Choroid plexus epithelial cell (primary cell): ENCODE measurements around the gene NKX1-2.
A peak's percentile ranks its signal among the peaks of the same experiment; 100 is the strongest.

Source experiments
- DNase-seq: peaks from one replicate; pipeline ENCODE4 v3.0.0-alpha.2; 2010; ENCODE audit warnings: low read depth
- H3K4me3 ChIP-seq: 2 replicates; pipeline ENCODE4 v1.5.1; 2011; ENCODE audit warnings: low read depth, mild to moderate bottlenecking, control low read depth, low read length, moderate library complexity
- CTCF ChIP-seq: conservative IDR thresholded peaks from 2 replicates; pipeline ENCODE4 v1.5.1; 2011; ENCODE audit warnings: low read depth, mild to moderate bottlenecking, control low read depth, inconsistent platforms, low read length, moderate library complexity

The NKX1-2 gene

GRCh38 chr10:124403548-124403947, 46.3 kb downstream of the NKX1-2 start:
- TF ChIP-seq CTCF = peak; percentile 73
- no peak overlapping the region for H3K4me3 ChIP-seq
- peak; percentile 95 for DNase-seq

GRCh38 chr10:124402273-124402672, 47.6 kb downstream of the NKX1-2 start:
- no peak for DNase-seq
- H3K4me3 ChIP-seq = no peak overlapping the region
- no peak for TF ChIP-seq CTCF

- no peak for TF ChIP-seq CTCF
- no peak overlapping the region for H3K4me3 ChIP-seq
- no peak for DNase-seq
Measured at GRCh38 chr10:124401633-124402032, 48.2 kb downstream of the NKX1-2 start.
